Fibroblast of upper back skin (primary cell): ENCODE measurements around the gene COX6A1.

Experiments used
- DNase-seq: peaks from one replicate; pipeline ENCODE4 v3.0.0-alpha.2; 2013

COX6A1 gene

DNA sequence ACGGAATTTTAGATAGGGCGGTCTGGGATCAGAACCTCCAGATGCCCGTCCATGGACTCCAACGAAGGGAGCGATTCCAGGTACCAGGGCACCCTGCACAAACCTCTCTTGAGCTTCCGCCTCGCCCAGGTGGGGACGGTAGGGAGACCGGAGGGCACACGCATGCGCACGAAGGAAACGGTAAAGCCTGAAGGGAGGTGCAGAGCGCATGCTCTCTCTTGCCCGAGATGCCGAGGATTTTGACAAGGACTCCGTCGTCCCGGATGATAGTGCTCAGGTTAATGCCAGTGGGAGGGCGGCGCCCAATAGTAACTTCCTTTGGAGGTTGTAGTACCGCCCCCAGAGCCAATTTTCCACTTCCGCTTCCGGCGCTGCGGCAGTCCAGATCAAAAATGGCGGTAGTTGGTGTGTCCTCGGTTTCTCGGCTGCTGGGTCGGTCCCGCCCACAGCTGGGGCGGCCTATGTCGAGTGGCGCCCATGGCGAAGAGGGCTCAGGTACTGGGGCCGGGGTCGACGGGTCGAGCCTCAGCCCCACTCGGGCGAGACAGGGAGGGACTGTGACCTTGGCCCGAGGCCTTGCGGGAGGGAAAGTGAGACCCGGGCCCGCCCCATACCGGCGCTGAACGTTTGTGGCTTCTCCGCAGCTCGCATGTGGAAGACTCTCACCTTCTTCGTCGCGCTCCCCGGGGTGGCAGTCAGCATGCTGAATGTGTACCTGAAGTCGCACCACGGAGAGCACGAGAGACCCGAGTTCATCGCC is at the start of gene COX6A1:
Gene COX6A1, plus strand, starts transcription at position 379 of the 760 bp plus-strand sequence. Its CDS starts 14 bp downstream, at position 393.
- DNase-seq = peak; percentile 97

DNA sequence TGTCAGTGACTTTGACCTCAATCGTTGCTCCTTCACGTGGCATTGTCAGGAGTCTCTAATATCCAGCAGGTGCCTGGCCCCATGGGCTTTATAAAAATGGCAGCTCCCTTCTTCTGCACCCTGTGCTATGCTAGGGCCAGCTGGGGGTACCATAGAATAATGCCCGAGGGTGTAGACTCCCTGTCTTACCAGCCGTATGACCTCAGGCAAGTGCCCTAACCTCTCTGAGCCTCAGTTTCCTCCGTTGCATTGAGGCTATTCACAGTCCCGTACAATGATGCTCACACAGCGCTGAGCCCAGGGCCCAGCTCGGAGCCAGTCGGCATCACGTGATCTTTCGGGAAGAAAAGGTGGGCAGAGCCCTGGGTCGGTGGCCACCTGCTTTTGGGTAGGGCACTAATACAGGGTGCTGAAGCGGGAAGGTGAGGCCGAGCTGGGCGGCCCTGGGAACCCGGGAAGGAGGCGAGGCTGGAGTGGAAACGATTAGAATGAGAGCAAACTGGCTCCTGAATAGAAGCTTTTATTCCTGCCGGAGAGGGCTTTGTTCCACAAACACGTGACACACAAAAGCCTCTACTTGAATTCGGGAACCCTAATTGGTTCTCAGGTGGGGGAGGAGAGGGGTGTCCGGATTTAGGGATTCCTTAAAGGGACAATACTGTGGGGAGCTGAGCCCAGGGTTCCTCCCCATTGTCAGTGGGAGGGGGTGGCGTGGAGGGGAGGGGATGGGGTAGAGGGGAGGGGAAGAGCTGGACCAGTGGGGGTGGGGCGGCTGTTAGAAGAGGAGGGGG is 49.0 kb upstream of the COX6A1 start:
- DNase-seq = no peak

DNA sequence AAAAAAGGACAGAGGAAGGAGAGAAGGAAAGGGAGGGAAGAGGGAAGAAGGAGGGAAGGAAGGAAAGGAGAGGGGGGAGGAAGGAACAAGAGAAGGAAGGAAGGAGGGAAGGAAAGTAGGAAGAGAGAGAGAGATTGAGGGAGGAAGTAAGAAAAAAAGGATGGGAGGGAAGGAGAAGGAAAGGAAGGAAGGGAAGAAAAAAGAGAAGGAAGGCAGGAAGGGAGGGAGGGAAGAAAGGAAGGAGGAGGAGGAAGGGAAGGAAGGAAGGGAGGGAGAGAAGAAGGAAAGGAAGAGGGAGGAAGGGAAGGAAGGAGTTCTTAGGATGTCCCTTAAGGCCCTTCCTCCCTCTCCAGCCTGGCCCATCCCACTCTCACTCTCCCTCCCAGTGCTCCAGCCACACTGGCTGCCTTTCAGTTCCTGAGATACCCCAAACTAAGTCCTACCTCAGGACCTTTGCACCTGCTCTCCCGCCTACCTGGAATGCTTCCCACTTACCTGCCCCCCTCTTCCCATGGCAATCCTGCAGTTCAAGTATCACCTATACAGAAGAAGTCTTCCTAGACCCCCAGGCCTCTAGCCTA is 47.3 kb upstream of the COX6A1 start:
- no peak for DNase-seq

DNA sequence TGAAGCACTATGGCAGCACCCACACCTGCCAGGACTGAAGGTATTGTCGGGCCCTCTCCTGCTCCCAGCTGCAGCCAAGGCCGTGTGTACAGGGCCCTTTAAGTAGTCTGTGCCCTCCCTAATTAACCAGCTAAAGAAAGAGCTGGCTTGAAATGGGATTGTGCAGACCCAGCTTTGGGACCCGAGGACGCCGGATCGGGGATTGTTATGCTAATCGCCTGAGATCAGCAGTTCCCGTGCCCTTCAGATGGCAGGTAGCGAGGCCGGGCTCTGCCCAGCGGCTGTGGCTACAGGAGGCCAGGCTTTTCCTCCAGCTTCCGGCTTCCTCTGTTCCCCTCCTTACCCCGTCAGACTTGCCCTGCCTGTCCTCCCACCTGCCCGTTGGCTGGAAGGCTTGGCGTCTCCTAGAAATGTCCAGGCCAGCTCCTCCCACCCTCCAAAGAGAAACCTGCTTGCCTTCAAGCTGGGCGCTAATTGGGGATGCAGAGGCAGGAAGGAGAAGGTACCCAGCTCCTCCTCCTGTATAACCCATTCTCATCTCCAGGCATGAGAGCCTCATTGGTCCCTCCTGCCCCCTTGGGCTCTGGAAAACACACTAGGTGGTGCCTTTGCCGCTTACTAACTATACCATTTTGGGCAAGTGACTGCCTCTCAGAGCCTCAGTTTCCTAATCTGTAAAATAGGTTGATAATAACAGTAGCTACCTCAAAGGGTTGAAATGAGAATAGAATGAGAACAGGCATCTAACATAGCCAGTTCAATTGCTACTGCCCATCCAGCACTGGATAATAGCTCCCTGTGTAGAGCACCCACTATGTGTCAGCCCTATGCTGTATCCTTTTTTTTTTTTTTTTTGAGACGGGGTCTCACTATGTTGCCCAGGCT is 43.2 kb upstream of the COX6A1 start:
- DNase-seq = no peak

DNA sequence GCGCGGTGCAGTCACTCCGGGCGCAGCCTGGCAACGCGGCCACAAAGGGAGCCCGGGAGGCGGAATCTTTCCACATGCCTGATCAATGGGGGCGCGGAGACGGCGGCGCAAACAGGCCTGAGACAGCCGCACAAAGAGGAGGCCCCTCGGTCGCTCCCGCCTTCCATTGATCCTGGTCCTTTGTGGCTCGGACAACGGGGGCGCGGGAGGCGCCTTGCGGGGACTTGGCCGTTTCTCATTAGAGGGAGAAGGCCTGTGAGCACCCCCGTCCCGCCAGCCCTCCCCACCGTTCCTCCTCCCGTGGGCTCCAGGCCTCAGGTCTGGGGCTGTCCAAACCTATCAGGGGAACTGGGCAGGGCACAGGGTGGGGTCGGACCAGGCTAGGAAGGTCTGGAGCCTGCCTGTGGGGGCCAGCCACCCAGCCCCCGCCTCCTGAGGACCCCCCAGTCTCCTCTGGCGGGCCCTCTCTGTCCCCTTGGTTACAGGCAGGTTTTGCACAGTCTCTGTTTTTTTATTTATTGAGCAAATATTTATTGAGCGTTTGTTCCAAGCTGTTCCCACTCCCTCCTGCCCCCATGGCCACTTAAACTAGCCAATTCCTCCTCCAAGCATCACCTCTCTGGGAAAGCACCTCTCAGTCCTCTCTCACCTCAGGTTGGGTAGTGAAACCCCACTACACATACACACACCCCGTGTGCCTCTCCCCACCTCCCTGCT is 39.9 kb upstream of the COX6A1 start:
- DNase-seq = no peak

DNA sequence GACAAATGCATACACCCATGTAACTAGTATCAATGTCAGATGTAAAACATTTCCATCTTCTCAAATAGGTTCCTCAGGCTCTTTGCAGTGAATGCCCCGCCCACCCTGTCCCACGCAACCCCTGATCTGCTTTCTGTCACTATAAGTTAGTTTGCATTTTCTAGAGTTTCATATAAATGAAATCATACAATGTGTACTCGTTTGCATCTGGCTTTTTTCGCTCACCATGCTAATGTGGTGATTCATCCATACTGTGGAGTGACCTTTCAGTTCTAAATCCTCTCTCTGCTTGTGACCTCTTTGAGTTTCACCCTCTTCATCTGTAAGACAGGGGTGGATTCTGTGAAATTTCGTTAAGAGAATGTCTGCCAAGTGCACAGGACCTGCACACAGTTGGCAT is 38.4 kb upstream of the COX6A1 start:
- peak; percentile 48 for DNase-seq

DNA sequence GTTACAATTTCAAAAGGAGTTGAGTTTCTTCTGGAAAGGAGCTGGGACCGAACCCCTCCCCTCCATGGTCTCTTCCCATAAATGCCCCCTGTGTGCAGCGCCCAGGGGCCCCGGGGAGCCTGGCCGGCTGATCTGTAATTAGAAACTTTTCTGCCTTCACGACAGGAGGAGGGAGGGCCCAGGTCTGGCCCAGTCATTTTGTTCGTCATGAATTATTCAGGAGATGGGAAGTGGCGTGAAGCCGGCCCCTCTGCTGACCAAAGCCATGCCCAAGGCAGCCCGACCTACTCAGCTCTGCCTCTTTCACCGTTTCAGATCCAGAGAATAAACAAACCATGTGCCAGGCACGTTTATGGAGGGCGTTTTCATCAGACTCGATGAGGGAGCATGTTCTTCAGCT is 35.7 kb upstream of the COX6A1 start:
- no peak for DNase-seq

DNA sequence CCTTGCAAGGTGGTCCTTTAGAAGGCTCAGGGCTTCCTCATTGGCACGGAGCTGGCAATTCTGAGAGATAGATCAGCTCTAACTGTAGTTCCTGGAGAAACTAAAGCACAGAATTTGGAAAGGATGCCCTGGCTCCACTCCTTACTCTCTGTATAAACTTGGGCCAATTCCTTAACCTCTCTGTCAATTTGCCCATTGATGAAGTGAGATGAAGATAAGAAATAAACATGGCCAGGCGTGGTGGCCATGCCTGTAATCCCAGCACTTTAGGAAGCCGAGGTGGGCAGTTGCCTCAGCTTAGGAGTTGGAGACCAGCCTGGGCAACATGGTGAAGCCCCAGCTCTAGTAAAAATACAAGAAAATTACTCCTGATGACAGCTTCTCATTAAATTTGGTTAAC is 34.0 kb upstream of the COX6A1 start:
- DNase-seq = no peak

DNA sequence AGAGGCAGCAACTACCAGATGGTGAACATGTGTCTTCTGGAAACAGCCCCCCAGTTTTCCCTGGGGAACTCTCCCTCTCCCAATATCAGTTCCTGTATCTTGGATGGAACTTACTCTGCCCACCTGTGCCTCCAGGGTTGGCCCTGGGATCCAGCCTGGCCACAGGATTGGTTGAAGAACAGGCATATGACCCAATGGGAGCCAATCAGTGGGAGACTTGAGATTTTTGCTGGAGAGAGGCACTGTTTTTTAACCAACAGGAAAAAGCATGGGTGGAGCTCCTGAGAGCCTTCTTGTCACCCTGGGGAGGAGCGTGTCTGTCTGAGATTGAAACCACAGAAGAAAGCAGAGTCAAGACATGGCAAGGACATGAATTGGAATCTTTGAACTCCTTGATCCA is 33.6 kb upstream of the COX6A1 start:
- no peak for DNase-seq

DNA sequence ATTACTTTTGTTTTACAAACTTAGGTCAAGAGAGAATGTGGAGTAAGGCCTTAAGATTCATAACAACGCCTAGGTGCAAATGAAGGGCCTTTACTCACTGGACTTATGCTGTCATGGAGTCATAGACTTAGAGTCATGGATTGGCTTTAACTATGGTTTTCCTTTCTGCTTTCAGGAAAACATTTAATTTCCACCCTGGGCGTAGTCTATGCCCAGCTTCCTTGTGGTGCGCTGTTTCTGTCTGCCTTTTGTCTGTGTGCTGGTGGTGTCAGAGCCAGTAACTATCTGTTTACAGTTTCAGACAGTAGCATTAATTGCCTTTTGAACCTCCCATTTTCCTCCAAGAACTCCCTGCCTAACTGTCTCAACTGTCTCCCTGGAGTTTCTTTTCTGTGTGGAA is 31.8 kb upstream of the COX6A1 start:
- no peak for DNase-seq

DNA sequence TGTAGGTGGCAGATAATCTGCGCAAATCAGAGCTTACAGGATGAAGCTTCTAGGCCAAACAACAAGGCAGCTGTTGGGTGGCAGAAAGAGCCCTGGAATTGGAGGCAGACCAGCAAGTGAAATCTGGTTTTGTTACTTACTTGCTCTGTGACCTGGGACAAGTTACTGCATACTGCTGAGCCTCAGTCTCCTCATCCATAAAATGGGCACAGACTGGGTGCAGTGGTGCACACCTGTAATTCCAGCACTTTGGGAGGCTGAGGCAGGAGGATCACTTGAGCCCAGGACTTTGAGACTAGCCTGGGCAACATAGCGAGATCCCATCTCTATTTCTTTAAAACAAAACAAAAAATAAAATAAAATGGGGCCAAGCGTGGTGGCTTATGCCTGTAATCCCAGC is 31.4 kb upstream of the COX6A1 start:
- DNase-seq = no peak

DNA sequence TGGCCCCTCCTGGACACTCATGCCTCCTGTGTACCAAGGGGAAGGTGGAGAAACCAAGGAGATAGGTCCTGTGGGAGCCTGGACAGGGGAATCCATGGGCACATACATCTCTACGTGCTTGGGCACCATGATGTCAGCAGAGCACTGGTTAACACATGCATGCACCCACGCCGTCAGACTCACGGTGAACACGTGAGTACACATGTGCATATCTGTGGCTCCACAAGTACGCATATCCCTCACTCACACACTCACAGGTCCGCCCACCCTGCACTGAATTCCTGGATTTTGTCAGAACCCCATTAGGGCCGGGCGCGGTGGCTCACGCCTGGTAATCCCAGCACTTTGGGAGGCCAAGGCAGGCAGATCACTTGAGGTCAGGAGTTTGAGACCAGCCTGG is 29.1 kb upstream of the COX6A1 start:
- no peak for DNase-seq

DNA sequence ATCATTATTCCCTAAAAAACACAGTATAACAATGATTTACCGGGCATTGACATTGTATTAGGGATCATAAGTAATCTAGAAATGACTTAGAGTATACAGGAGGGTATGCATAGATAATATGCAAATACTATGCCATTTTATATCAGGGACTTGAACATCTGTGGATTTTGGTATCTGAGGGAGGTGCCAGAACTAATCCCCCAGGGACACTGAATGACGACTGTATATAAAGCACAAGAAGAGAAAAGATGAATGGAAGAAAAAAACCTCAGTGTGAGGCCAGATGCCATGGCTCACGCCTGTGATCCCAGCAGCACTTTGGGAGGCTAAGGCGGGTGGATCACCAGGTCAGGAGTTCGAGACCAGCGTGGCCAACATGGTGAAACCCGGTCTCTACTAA is 25.5 kb upstream of the COX6A1 start:
- no peak for DNase-seq

DNA sequence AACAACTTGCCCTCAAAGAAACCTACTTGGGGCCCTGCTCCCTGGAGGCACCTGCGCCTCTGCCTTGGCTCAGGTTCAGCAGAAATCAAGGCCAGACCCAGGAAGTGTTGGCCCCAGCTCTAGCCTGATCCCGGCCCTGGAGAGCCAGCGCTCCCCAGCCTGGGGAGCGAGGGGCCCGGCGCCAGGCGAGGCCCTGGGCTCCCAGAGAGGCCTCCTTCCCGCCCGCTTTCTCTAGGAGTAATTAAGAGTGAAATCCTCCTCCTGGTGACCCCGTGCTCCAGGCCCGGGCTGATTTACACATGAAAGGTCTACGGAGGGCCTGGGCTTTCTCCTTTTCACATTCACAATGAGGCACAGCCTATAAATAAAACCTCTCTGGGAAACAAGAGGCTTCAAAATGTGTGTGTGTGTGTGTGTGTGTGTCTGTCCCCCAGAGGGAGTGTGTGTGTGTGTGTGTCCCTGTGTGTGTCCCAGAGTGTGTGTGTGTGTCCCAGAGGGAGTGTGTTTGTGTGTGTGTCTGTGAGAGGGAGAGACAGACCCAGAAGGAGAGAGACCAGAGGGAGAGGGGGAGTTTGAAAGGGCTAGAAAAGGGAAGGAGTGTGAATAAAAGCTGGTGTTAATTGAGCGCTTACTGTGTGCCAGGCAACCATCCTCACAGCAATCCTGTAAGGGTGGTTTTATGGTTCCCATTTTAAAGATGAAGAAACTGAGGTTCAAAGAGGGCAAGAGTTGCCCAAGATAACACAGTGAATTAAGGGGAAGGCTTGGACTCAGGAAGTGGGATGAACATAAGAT is 23.8 kb upstream of the COX6A1 start:
- no peak for DNase-seq

DNA sequence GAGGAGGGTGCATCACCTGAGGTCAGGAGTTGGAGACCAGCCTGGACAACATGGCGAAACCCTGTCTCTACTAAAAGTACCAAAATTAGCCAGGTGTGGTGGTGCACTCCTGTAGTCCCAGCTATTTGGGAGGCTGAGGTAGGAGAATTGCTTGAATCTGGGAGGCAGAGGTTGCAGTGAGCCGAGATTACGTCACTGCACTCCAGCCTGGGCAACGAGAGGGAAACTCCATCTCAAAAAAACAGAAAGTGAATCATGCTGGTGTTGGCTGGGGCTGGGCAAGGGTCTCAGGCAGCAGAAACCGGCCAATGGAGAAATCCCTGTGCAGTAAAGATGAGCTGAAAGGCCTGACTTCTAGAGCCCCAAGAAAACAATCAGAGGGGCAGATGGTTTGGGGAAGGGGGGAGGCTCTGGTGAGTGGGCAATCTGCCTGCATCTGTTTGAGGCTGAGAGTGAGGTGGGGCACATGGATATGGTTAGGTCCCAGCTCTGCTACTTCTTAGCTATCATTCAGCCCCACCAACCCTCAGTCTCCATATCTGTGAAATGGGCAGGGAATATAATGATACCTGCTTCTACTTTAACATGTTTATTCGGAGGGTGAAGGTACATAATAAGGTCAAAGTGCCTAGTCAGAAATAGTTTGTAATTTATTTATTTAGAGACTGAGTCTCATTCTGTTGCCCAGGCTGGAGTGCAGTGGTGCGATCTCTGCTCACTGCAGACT is 21.3 kb upstream of the COX6A1 start:
- no peak for DNase-seq

DNA sequence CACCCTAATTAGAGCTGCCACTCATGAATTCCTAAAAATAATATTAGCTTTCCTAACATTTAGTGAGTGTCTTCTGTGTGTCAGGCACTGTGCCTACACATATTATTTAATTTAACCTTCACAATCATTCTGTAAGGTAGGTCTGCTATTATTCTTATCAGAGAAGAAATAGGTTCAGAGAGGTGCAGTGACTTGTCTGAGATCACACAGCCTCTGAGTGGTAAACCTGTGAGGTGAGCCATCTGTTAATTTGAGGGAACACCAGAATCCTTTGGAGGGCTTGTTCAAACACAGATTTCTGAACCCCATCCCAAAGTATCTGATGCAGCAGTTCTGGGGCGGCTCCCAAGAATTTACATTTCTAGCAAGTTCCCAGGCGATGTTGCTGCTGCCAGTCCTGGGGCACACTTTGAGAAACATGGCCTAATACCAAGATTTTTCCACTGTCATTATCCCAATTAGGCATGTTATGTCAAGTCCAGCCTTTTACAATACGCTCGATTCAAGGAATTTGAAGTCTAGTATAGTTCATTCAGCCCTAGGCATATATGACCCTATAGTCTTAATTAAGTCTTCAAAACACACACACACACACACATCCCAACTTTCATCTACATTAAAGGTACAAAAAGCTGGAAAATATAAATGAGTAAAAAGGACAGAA is 19.9 kb upstream of the COX6A1 start:
- no peak for DNase-seq

DNA sequence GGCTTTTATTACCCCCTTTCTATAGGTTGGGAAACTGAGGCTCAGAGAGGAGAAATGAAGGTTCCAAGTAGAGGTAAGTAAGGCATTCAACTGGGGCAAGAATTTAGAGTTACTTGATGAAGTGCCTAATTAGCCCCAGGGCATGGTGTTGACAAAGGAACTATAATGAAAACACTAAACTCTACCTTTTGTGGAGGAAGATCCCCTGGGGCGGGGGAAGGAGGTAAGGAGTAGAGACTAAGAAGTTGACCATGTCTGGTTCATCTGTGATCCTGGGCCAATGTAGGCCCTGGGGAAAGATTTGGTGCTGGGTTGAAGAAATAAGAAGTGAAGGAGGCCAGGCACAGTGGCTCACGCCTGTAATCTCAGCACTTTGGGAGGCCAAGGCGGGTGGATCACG is 16.2 kb upstream of the COX6A1 start:
- no peak for DNase-seq

DNA sequence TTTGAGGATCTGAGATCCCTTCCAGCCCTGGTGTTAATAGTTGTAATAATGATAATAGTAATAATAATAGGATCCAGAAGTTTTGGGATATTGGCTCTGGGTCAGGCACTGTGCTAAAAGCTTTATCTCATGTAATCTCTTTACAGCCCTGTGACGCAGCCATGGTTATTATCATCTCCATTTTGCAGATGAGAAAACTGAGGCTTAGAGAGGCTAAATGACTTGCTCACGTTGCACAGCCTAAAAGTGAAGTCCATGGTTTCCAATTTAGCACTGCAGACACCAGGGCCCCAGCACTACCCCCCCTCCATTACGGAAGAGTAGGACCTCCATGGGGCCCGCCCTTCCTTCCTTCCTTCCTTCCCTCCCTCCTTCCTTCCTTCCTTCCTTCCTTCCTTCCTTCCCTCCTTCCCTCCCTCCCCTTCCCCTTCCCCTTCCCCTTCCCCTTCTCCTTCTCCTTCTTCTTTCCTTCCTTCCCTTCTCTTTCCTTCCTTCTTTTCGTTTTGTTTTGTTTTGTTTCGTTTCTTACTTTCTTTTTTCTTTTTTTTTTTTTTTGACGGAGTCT is 14.9 kb upstream of the COX6A1 start:
- DNase-seq = no peak

DNA sequence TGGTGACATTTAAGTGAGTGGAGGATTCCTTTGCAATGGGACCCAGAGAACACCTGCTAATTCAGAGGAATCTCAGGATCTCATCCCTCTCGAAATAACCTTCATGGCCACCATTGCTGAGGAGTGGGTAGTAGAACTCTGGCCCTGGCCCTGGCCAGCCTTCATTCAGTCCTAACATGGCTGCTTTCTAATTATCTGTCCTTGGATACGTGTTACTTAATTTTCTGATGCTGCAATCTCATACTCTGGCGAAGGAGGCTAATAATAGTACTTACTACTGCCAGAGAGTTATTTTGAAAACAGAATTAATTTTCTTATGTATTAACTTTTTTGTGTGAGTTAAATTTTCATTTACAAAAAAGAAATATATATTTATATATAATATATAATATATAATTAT is 12.1 kb upstream of the COX6A1 start:
- no peak for DNase-seq
